H1 (cell line): ENCODE measurements around the gene SHISA6. TPM values are rescaled to one million over a fixed set of nuclear protein-coding genes. Genes with fewer than 3 reads are reported as not detected.

Source experiments
- CTCF ChIA-PET: fragments of 300-600 bp; sonication (Branson Sonifier 250); formaldehyde crosslinking; loops from one replicate; lab custom pipeline; 2021; ENCODE audit not compliant: partially characterized antibody; lab: Charles Lee
- POLR2A ChIA-PET: fragments of 300-600 bp; sonication (Branson Sonifier 250); formaldehyde crosslinking; loops from one replicate; lab custom pipeline; 2021; ENCODE audit warnings: inconsistent platforms; ENCODE audit not compliant: partially characterized antibody; lab: Charles Lee
- DNase-seq, 2 experiments: peaks; one replicate each; pipeline versions ENCODE4 v3.0.0 to v3.0.0-alpha.2; 2010 to 2022; ENCODE audit warnings: low spot score in 2 of 2, low read depth in 1 of 2, mixed read lengths in 1 of 2
- FAIRE-seq: peaks from 2 replicates; lab custom pipeline; 2011; peaks lifted over from hg19 to GRCh38; lab: Jason Lieb, UNC
- H2AFZ ChIP-seq: 2 replicates; pipeline ENCODE4 v1.8.1; 2012; ENCODE audit warnings: low read length, inconsistent platforms
- H2AK5ac ChIP-seq: 2 replicates; pipeline ENCODE4 v1.6.1; 2013; ENCODE audit warnings: low read depth, low read length
- H2BK120ac ChIP-seq: replicated peaks from 2 replicates; pipeline ENCODE3; 2013; ENCODE audit warnings: low read depth, low read length, inconsistent platforms
- H2BK12ac ChIP-seq: 2 replicates; pipeline ENCODE4 v1.6.1; 2013; ENCODE audit warnings: low read depth, low read length
- H2BK15ac ChIP-seq: 2 replicates; pipeline ENCODE4 v1.6.1; 2013; ENCODE audit warnings: low read length
- H2BK20ac ChIP-seq: 2 replicates; pipeline ENCODE4 v1.6.1; 2013; ENCODE audit warnings: low read length
- H2BK5ac ChIP-seq: 2 replicates; pipeline ENCODE4 v1.6.1; 2013; ENCODE audit warnings: low read depth, low read length
- H3K14ac ChIP-seq: 2 replicates; pipeline ENCODE4 v1.6.1; 2013; ENCODE audit warnings: inconsistent platforms; ENCODE audit not compliant: insufficient read length
- H3K18ac ChIP-seq: 2 replicates; pipeline ENCODE4 v1.6.1; 2013; ENCODE audit warnings: low read length; ENCODE audit errors: extremely low read depth
- H3K23ac ChIP-seq: 2 replicates; pipeline ENCODE4 v1.6.1; 2013; ENCODE audit warnings: inconsistent platforms; ENCODE audit not compliant: insufficient read length
- H3K23me2 ChIP-seq: 2 replicates; pipeline ENCODE4 v1.6.1; 2013; ENCODE audit warnings: low read depth, low read length
- H3K27ac ChIP-seq: 2 replicates; pipeline ENCODE4 v1.6.1; 2011; ENCODE audit warnings: low read depth, low read length, inconsistent platforms
- H3K27me3 ChIP-seq, 4 experiments: replicated peaks in 1 of 4; 1 replicate in 1 of 4; 2 replicates in 3 of 4; pipeline versions ENCODE4 v1.6.1 to v1.8.1; 2011 to 2013; ENCODE audit warnings: low read length in 3 of 4, mild to moderate bottlenecking in 3 of 4, inconsistent platforms in 2 of 4, mixed read lengths in 2 of 4, moderate library complexity in 1 of 4; ENCODE audit not compliant: control insufficient read depth in 3 of 4, insufficient read depth in 3 of 4; ENCODE audit errors: extremely low read depth in 1 of 4
- H3K36me3 ChIP-seq, 4 experiments: 2 replicates each; pipeline versions ENCODE4 v1.6.1 to v1.8.1; 2011 to 2013; ENCODE audit warnings: mild to moderate bottlenecking in 4 of 4, low read length in 3 of 4, moderate library complexity in 2 of 4, control low read depth in 1 of 4, inconsistent platforms in 1 of 4; ENCODE audit not compliant: insufficient read depth in 4 of 4, control insufficient read depth in 2 of 4
- H3K4ac ChIP-seq: replicated peaks from 2 replicates; pipeline ENCODE3; 2013; ENCODE audit warnings: low read length, low read depth, mixed read lengths, inconsistent platforms; ENCODE audit not compliant: insufficient read length
- H3K4me1 ChIP-seq, 4 experiments: replicated peaks in 1 of 4; 1 replicate in 1 of 4; 2 replicates in 3 of 4; pipeline versions ENCODE4 v1.6.1 to v1.8.1; 2011 to 2013; ENCODE audit warnings: low read length in 3 of 4, inconsistent platforms in 2 of 4, mixed read lengths in 1 of 4; ENCODE audit not compliant: insufficient read depth in 4 of 4, control insufficient read depth in 3 of 4
- H3K4me2 ChIP-seq, 2 experiments: 2 replicates each; pipeline versions ENCODE4 v1.6.1 to v1.8.1; 2011 to 2013; ENCODE audit warnings: low read depth in 2 of 2, low read length in 2 of 2, control low read depth in 1 of 2, inconsistent platforms in 1 of 2, mild to moderate bottlenecking in 1 of 2; ENCODE audit not compliant: insufficient read depth in 1 of 2
- H3K4me3 ChIP-seq, 4 experiments: fragments of 200-600, 300-600 bp in 1 of 4; sonication (generic), shearing (Covaris generic), sonication (Bioruptor Twin) in 1 of 4; 2 replicates each; pipeline versions ENCODE4 v1.5.1 to v1.8.1; 2011 to 2016; ENCODE audit warnings: low read length in 4 of 4, low read depth in 3 of 4, control low read depth in 2 of 4, inconsistent platforms in 2 of 4, mild to moderate bottlenecking in 2 of 4, mixed read lengths in 1 of 4, moderate library complexity in 1 of 4; ENCODE audit not compliant: insufficient read depth in 2 of 4; ENCODE audit errors: extremely low read depth in 1 of 4
- H3K56ac ChIP-seq: replicated peaks from 2 replicates; pipeline ENCODE3; 2013; ENCODE audit warnings: low read depth, mild to moderate bottlenecking, mixed read lengths, low read length, inconsistent platforms; ENCODE audit not compliant: insufficient read length
- H3K79me1 ChIP-seq: 2 replicates; pipeline ENCODE4 v1.6.1; 2013; ENCODE audit warnings: low read depth, low read length, control low read depth
- H3K79me2 ChIP-seq, 2 experiments: 2 replicates each; pipeline versions ENCODE4 v1.6.1 to v1.8.1; 2012 to 2013; ENCODE audit warnings: low read length in 2 of 2, mild to moderate bottlenecking in 2 of 2, inconsistent platforms in 1 of 2; ENCODE audit not compliant: insufficient read depth in 2 of 2, control insufficient read depth in 1 of 2
- H3K9ac ChIP-seq, 4 experiments: replicated peaks in 1 of 4; 1 replicate in 1 of 4; 2 replicates in 3 of 4; pipeline versions ENCODE4 v1.6.1 to v1.8.1; 2011 to 2013; ENCODE audit warnings: low read depth in 3 of 4, low read length in 3 of 4, control low read depth in 2 of 4, mild to moderate bottlenecking in 2 of 4, moderate library complexity in 2 of 4, inconsistent platforms in 1 of 4; ENCODE audit errors: extremely low read depth in 1 of 4
- H3K9me3 ChIP-seq, 2 experiments: 2 replicates each; pipeline versions ENCODE4 v1.6.1 to v1.8.1; 2012 to 2013; ENCODE audit warnings: mild to moderate bottlenecking in 2 of 2, moderate library complexity in 2 of 2, control low read depth in 1 of 2, inconsistent platforms in 1 of 2, low read depth in 1 of 2, low read length in 1 of 2, mixed read lengths in 1 of 2; ENCODE audit not compliant: insufficient read depth in 2 of 2
- H4K20me1 ChIP-seq, 2 experiments: replicated peaks in 1 of 2; 2 replicates each; pipeline versions ENCODE3 to v1.8.1; 2011 to 2013; ENCODE audit warnings: inconsistent platforms in 2 of 2, low read length in 2 of 2, mild to moderate bottlenecking in 1 of 2; ENCODE audit not compliant: insufficient read depth in 2 of 2, control insufficient read depth in 1 of 2
- H4K5ac ChIP-seq: 2 replicates; pipeline ENCODE4 v1.6.1; 2013; ENCODE audit warnings: low read length, low read depth, mixed read lengths, inconsistent platforms; ENCODE audit not compliant: insufficient read length
- H4K8ac ChIP-seq: 2 replicates; pipeline ENCODE4 v1.8.0; 2013; ENCODE audit warnings: mild to moderate bottlenecking, moderate library complexity, low read length, inconsistent platforms; ENCODE audit not compliant: insufficient read depth; ENCODE audit errors: extremely low read depth
- H4K91ac ChIP-seq: replicated peaks from 2 replicates; pipeline ENCODE3; 2013; ENCODE audit warnings: low read length, mixed read lengths, inconsistent platforms; ENCODE audit not compliant: insufficient read length
- HDAC6 ChIP-seq: IDR thresholded peaks from one replicate; pipeline ENCODE4 v1.7.1; 2012; ENCODE audit warnings: low read depth, mild to moderate bottlenecking, inconsistent platforms, low read length, moderate library complexity
- MAFK ChIP-seq: IDR thresholded peaks from 2 replicates; pipeline ENCODE4 v1.6.1; 2012; ENCODE audit warnings: low read depth, mild to moderate bottlenecking, improper control_type of control experiment, low read length
- polyA plus RNA-seq, 7 experiments: library from polyadenylated mRNA; depleted of rRNA in 3 of 7; stranded (reverse) in 5 of 7; unstranded in 2 of 7; fragments of >200 nt in 5 of 7; fragments of 200-250 nt in 2 of 7; gene quantifications; 1 replicate in 5 of 7; 2 replicates in 1 of 7; 4 replicates in 1 of 7; pipeline versions ENCODE4 v1.2.1 to v1.2.3, GENCODE V29; 2011 to 2013; ENCODE audit warnings: missing spikeins in 2 of 7, mixed read lengths in 2 of 7
- total RNA-seq: library from RNA; stranded (reverse); fragmentation: NEBNext Ultra II Directional; extraction: Animal tissue kit (Norgen Biotek cat#: 25700); gene quantifications from 2 replicates; pipeline ENCODE4 v1.2.1, GENCODE V29; 2021

The SHISA6 gene
- total and polyA plus RNA-seq, 2 of the 8 experiments (the other 6 are each of a cell fraction or from before 2014, with no cell fraction given), result 2.9 to 4.8 TPM

DNA sequence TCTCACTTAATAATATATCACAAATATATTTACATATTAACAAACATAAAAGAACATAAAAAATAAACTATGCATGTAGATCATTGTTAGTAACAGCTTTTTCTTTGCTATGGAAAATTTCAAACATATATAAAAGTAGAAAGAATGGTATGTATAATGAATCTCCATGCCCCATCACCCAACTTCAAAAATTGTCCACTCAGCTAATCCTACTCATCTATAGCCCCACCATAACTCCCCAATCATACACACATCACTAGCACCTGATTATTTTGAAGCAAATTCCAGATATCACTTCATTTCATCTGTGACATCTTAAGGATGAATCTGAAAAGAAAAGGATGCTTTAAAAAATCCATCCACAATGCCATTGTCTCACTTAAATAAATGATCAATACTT, 46.8 kb downstream of the SHISA6 start:
- no peak overlapping the region for H3K9ac ChIP-seq
- H3K23me2 ChIP-seq, result 0 out of 2 replicates have a peak, but pooled peaks cover 2% of the 10 kb centered on the region
- no peak overlapping the region for H2AK5ac ChIP-seq
- H4K8ac ChIP-seq, result no peak overlapping the region
- no peaks in the 10 kb centered on the region for H3K9me3 ChIP-seq
- ChIA-PET POLR2A (no interaction called here), CTCF (interaction anchor here (1.0 to 2.6 kb wide), 4 partner anchors 10 to 412 kb away, joined by 3 to 25 read pairs (median 4); no protein-coding TSS in a partner anchor)
- no peak overlapping the region for H2BK120ac ChIP-seq
- no peak for TF ChIP-seq HDAC6
- peak; percentile 47; the same call in 1 of the 2 replicates for TF ChIP-seq MAFK
- H3K27ac ChIP-seq, result no peak overlapping the region
- no peaks in the 10 kb centered on the region for H3K79me1 ChIP-seq
- H4K20me1 ChIP-seq, result no peaks in the 10 kb centered on the region
- H3K36me3 ChIP-seq, result no peaks in the 10 kb centered on the region
- no peak overlapping the region for H4K5ac ChIP-seq
- DNase-seq (no peak), FAIRE-seq (no peak)
- H3K4ac ChIP-seq, result no peak overlapping the region
- no peak overlapping the region for H3K56ac ChIP-seq
- H2BK12ac ChIP-seq, result no peak overlapping the region
- H3K23ac ChIP-seq, result no peak overlapping the region
- H2AFZ ChIP-seq, result no peak overlapping the region
- no peak overlapping the region for H3K4me3 ChIP-seq
- no peaks in the 10 kb centered on the region; a peak in 1 of 7 replicates for H3K4me1 ChIP-seq
- H3K18ac ChIP-seq, result no peak overlapping the region
- no peak overlapping the region for H2BK15ac ChIP-seq
- no peak overlapping the region for H3K14ac ChIP-seq
- no peak overlapping the region for H2BK5ac ChIP-seq
- H3K79me2 ChIP-seq, result no peaks in the 10 kb centered on the region
- no peaks in the 10 kb centered on the region for H3K27me3 ChIP-seq
- H3K4me2 ChIP-seq, result no peak overlapping the region
- no peak overlapping the region for H4K91ac ChIP-seq
- H2BK20ac ChIP-seq, result no peak overlapping the region
